H1 (cell line): ENCODE measurements around the gene ABCC10. TPM values are rescaled to one million over a fixed set of nuclear protein-coding genes. Genes with fewer than 3 reads are reported as not detected.

Source experiments
- CTCF ChIA-PET: fragments of 300-600 bp; sonication (Branson Sonifier 250); formaldehyde crosslinking; loops from one replicate; lab custom pipeline; 2021; ENCODE audit not compliant: partially characterized antibody; lab: Charles Lee
- POLR2A ChIA-PET: fragments of 300-600 bp; sonication (Branson Sonifier 250); formaldehyde crosslinking; loops from one replicate; lab custom pipeline; 2021; ENCODE audit warnings: inconsistent platforms; ENCODE audit not compliant: partially characterized antibody; lab: Charles Lee
- DNase-seq, 2 experiments: peaks; one replicate each; pipeline versions ENCODE4 v3.0.0 to v3.0.0-alpha.2; 2010 to 2022; ENCODE audit warnings: low spot score in 2 of 2, low read depth in 1 of 2, mixed read lengths in 1 of 2
- FAIRE-seq: peaks from 2 replicates; lab custom pipeline; 2011; peaks lifted over from hg19 to GRCh38; lab: Jason Lieb, UNC
- H2AFZ ChIP-seq: 2 replicates; pipeline ENCODE4 v1.8.1; 2012; ENCODE audit warnings: low read length, inconsistent platforms
- H2AK5ac ChIP-seq: 2 replicates; pipeline ENCODE4 v1.6.1; 2013; ENCODE audit warnings: low read depth, low read length
- H2BK120ac ChIP-seq: replicated peaks from 2 replicates; pipeline ENCODE3; 2013; ENCODE audit warnings: low read depth, low read length, inconsistent platforms
- H2BK12ac ChIP-seq: 2 replicates; pipeline ENCODE4 v1.6.1; 2013; ENCODE audit warnings: low read depth, low read length
- H2BK15ac ChIP-seq: 2 replicates; pipeline ENCODE4 v1.6.1; 2013; ENCODE audit warnings: low read length
- H2BK20ac ChIP-seq: 2 replicates; pipeline ENCODE4 v1.6.1; 2013; ENCODE audit warnings: low read length
- H2BK5ac ChIP-seq: 2 replicates; pipeline ENCODE4 v1.6.1; 2013; ENCODE audit warnings: low read depth, low read length
- H3K14ac ChIP-seq: 2 replicates; pipeline ENCODE4 v1.6.1; 2013; ENCODE audit warnings: inconsistent platforms; ENCODE audit not compliant: insufficient read length
- H3K18ac ChIP-seq: 2 replicates; pipeline ENCODE4 v1.6.1; 2013; ENCODE audit warnings: low read length; ENCODE audit errors: extremely low read depth
- H3K23ac ChIP-seq: 2 replicates; pipeline ENCODE4 v1.6.1; 2013; ENCODE audit warnings: inconsistent platforms; ENCODE audit not compliant: insufficient read length
- H3K23me2 ChIP-seq: 2 replicates; pipeline ENCODE4 v1.6.1; 2013; ENCODE audit warnings: low read depth, low read length
- H3K27ac ChIP-seq: 2 replicates; pipeline ENCODE4 v1.6.1; 2011; ENCODE audit warnings: low read depth, low read length, inconsistent platforms
- H3K27me3 ChIP-seq, 4 experiments: replicated peaks in 1 of 4; 1 replicate in 1 of 4; 2 replicates in 3 of 4; pipeline versions ENCODE4 v1.6.1 to v1.8.1; 2011 to 2013; ENCODE audit warnings: low read length in 3 of 4, mild to moderate bottlenecking in 3 of 4, inconsistent platforms in 2 of 4, mixed read lengths in 2 of 4, moderate library complexity in 1 of 4; ENCODE audit not compliant: control insufficient read depth in 3 of 4, insufficient read depth in 3 of 4; ENCODE audit errors: extremely low read depth in 1 of 4
- H3K36me3 ChIP-seq, 4 experiments: 2 replicates each; pipeline versions ENCODE4 v1.6.1 to v1.8.1; 2011 to 2013; ENCODE audit warnings: mild to moderate bottlenecking in 4 of 4, low read length in 3 of 4, moderate library complexity in 2 of 4, control low read depth in 1 of 4, inconsistent platforms in 1 of 4; ENCODE audit not compliant: insufficient read depth in 4 of 4, control insufficient read depth in 2 of 4
- H3K4ac ChIP-seq: replicated peaks from 2 replicates; pipeline ENCODE3; 2013; ENCODE audit warnings: low read length, low read depth, mixed read lengths, inconsistent platforms; ENCODE audit not compliant: insufficient read length
- H3K4me1 ChIP-seq, 4 experiments: replicated peaks in 1 of 4; 1 replicate in 1 of 4; 2 replicates in 3 of 4; pipeline versions ENCODE4 v1.6.1 to v1.8.1; 2011 to 2013; ENCODE audit warnings: low read length in 3 of 4, inconsistent platforms in 2 of 4, mixed read lengths in 1 of 4; ENCODE audit not compliant: insufficient read depth in 4 of 4, control insufficient read depth in 3 of 4
- H3K4me2 ChIP-seq, 2 experiments: 2 replicates each; pipeline versions ENCODE4 v1.6.1 to v1.8.1; 2011 to 2013; ENCODE audit warnings: low read depth in 2 of 2, low read length in 2 of 2, control low read depth in 1 of 2, inconsistent platforms in 1 of 2, mild to moderate bottlenecking in 1 of 2; ENCODE audit not compliant: insufficient read depth in 1 of 2
- H3K4me3 ChIP-seq, 4 experiments: fragments of 200-600, 300-600 bp in 1 of 4; sonication (generic), shearing (Covaris generic), sonication (Bioruptor Twin) in 1 of 4; 2 replicates each; pipeline versions ENCODE4 v1.5.1 to v1.8.1; 2011 to 2016; ENCODE audit warnings: low read length in 4 of 4, low read depth in 3 of 4, control low read depth in 2 of 4, inconsistent platforms in 2 of 4, mild to moderate bottlenecking in 2 of 4, mixed read lengths in 1 of 4, moderate library complexity in 1 of 4; ENCODE audit not compliant: insufficient read depth in 2 of 4; ENCODE audit errors: extremely low read depth in 1 of 4
- H3K56ac ChIP-seq: replicated peaks from 2 replicates; pipeline ENCODE3; 2013; ENCODE audit warnings: low read depth, mild to moderate bottlenecking, mixed read lengths, low read length, inconsistent platforms; ENCODE audit not compliant: insufficient read length
- H3K79me1 ChIP-seq: 2 replicates; pipeline ENCODE4 v1.6.1; 2013; ENCODE audit warnings: low read depth, low read length, control low read depth
- H3K79me2 ChIP-seq, 2 experiments: 2 replicates each; pipeline versions ENCODE4 v1.6.1 to v1.8.1; 2012 to 2013; ENCODE audit warnings: low read length in 2 of 2, mild to moderate bottlenecking in 2 of 2, inconsistent platforms in 1 of 2; ENCODE audit not compliant: insufficient read depth in 2 of 2, control insufficient read depth in 1 of 2
- H3K9ac ChIP-seq, 4 experiments: replicated peaks in 1 of 4; 1 replicate in 1 of 4; 2 replicates in 3 of 4; pipeline versions ENCODE4 v1.6.1 to v1.8.1; 2011 to 2013; ENCODE audit warnings: low read depth in 3 of 4, low read length in 3 of 4, control low read depth in 2 of 4, mild to moderate bottlenecking in 2 of 4, moderate library complexity in 2 of 4, inconsistent platforms in 1 of 4; ENCODE audit errors: extremely low read depth in 1 of 4
- H3K9me3 ChIP-seq, 2 experiments: 2 replicates each; pipeline versions ENCODE4 v1.6.1 to v1.8.1; 2012 to 2013; ENCODE audit warnings: mild to moderate bottlenecking in 2 of 2, moderate library complexity in 2 of 2, control low read depth in 1 of 2, inconsistent platforms in 1 of 2, low read depth in 1 of 2, low read length in 1 of 2, mixed read lengths in 1 of 2; ENCODE audit not compliant: insufficient read depth in 2 of 2
- H4K20me1 ChIP-seq, 2 experiments: replicated peaks in 1 of 2; 2 replicates each; pipeline versions ENCODE3 to v1.8.1; 2011 to 2013; ENCODE audit warnings: inconsistent platforms in 2 of 2, low read length in 2 of 2, mild to moderate bottlenecking in 1 of 2; ENCODE audit not compliant: insufficient read depth in 2 of 2, control insufficient read depth in 1 of 2
- H4K5ac ChIP-seq: 2 replicates; pipeline ENCODE4 v1.6.1; 2013; ENCODE audit warnings: low read length, low read depth, mixed read lengths, inconsistent platforms; ENCODE audit not compliant: insufficient read length
- H4K8ac ChIP-seq: 2 replicates; pipeline ENCODE4 v1.8.0; 2013; ENCODE audit warnings: mild to moderate bottlenecking, moderate library complexity, low read length, inconsistent platforms; ENCODE audit not compliant: insufficient read depth; ENCODE audit errors: extremely low read depth
- H4K91ac ChIP-seq: replicated peaks from 2 replicates; pipeline ENCODE3; 2013; ENCODE audit warnings: low read length, mixed read lengths, inconsistent platforms; ENCODE audit not compliant: insufficient read length
- BCL11A ChIP-seq, 2 experiments: IDR thresholded peaks; one replicate each; pipeline ENCODE4 v1.6.1; 2011; ENCODE audit warnings: low read depth in 2 of 2, low read length in 2 of 2, mild to moderate bottlenecking in 2 of 2
- CBX5 ChIP-seq: fragments of 300-800, 300-1000 bp; sonication (generic); IDR thresholded peaks from 2 replicates; pipeline ENCODE4 v1.7.1; 2016; ENCODE audit warnings: antibody characterized with exemption, low read length, low read depth
- WGBS, 2 experiments: shearing (Covaris generic) in 1 of 2; methylation state at CpG; one replicate each; pipeline versions ENCODE4 v1.1.6 to v1.1.7; 2013 to 2015; ENCODE audit warnings: low lambda C conversion rate in 2 of 2, mixed read lengths in 2 of 2, inconsistent platforms in 1 of 2, low coverage in 1 of 2, missing lambda C conversion rate in 1 of 2; ENCODE audit not compliant: insufficient replicate concordance in 2 of 2, insufficient coverage in 1 of 2, insufficient read length in 1 of 2; ENCODE audit errors: extremely low coverage in 1 of 2, missing lambda C conversion rate in 1 of 2; 5-methylcytosine and 5-hydroxymethylcytosine counted together
- polyA plus RNA-seq, 7 experiments: library from polyadenylated mRNA; depleted of rRNA in 3 of 7; stranded (reverse) in 5 of 7; unstranded in 2 of 7; fragments of >200 nt in 5 of 7; fragments of 200-250 nt in 2 of 7; gene quantifications; 1 replicate in 5 of 7; 2 replicates in 1 of 7; 4 replicates in 1 of 7; pipeline versions ENCODE4 v1.2.1 to v1.2.3, GENCODE V29; 2011 to 2013; ENCODE audit warnings: missing spikeins in 2 of 7, mixed read lengths in 2 of 7
- total RNA-seq: library from RNA; stranded (reverse); fragmentation: NEBNext Ultra II Directional; extraction: Animal tissue kit (Norgen Biotek cat#: 25700); gene quantifications from 2 replicates; pipeline ENCODE4 v1.2.1, GENCODE V29; 2021

ABCC10 gene
- total and polyA plus RNA-seq, 2 of the 8 experiments (the other 6 are each of a cell fraction or from before 2014, with no cell fraction given): 15.5 to 24.6 TPM

DNA sequence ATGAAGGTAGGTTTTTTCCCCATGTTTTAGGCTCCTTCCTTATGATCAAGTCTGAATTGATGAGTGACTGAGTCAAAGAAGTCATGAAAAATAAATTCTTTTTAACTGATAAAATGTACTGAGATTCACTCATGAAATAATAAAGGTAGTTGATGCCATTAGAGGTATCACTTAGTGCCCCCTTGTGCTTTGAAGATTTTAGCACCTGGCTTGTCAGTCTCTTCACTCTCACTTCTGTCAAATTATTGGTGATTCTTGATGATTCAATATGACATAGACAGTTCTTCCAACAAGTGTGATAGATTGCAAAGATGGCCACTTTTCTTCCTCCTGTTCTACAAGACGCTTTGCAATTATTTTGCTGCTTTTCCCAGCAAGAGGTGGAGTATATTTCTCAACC, 32.2 kb downstream of the ABCC10 start:
- no peak overlapping the region for H3K27ac ChIP-seq
- no peaks in the 10 kb centered on the region for H3K79me1 ChIP-seq
- no peak overlapping the region for H2BK15ac ChIP-seq
- FAIRE-seq (no peak), DNase-seq (no peak)
- H3K4me2 ChIP-seq: no peak overlapping the region
- 0 out of 7 replicates have a peak, but pooled peaks cover 0 to 2% (median 1%) of the 10 kb centered on the region in 4 experiments for H3K4me1 ChIP-seq
- no peak overlapping the region for H3K23ac ChIP-seq
- CTCF ChIA-PET: interaction anchor here (0.5 to 21.2 kb wide), 9 partner anchors 12 to 529 kb away, joined by 3 to 495 read pairs (median 4); partner anchors contain the start of genes ABCC10 and LRRC73
- no peaks in the 10 kb centered on the region for H3K9me3 ChIP-seq
- no peak overlapping the region for H3K14ac ChIP-seq
- H3K56ac ChIP-seq: no peak overlapping the region
- H4K5ac ChIP-seq: no peak overlapping the region
- no peak overlapping the region for H3K4ac ChIP-seq
- TF ChIP-seq CBX5 (no peak), BCL11A (IDR thresholded peaks at IDR 0.05; ENCODE audit: low read depth in 2 of 2, low read length in 2 of 2) (no peak)
- H3K18ac ChIP-seq: no peak overlapping the region
- H2BK120ac ChIP-seq: no peak overlapping the region
- H4K91ac ChIP-seq: no peak overlapping the region
- no peak overlapping the region for H2AK5ac ChIP-seq
- H4K20me1 ChIP-seq: no peaks in the 10 kb centered on the region
- H2BK12ac ChIP-seq: no peak overlapping the region
- H3K79me2 ChIP-seq: no peaks in the 10 kb centered on the region
- WGBS, 2 experiments: 75% methylated on average over 1 of the region's 1 CpG; no CpG with 5 or more reads in 1 of the 2 experiments
- no peak overlapping the region for H4K8ac ChIP-seq
- no peak overlapping the region for H2BK20ac ChIP-seq
- H3K4me3 ChIP-seq: no peak overlapping the region
- H2BK5ac ChIP-seq: no peak overlapping the region
- peaks cover 7 to 25% (median 19%) of the 10 kb centered on the region in 4 experiments for H3K27me3 ChIP-seq
- H3K9ac ChIP-seq: no peak overlapping the region
- H3K23me2 ChIP-seq: peaks cover 11% of the 10 kb centered on the region; the same call in 1 of the 2 replicates
- no peaks in the 10 kb centered on the region for H3K36me3 ChIP-seq
- no peak overlapping the region for H2AFZ ChIP-seq
- POLR2A ChIA-PET: interaction anchor here (0.8 to 2.3 kb wide), 4 partner anchors 12 to 93 kb away, joined by 3 to 6 read pairs (median 3); no protein-coding TSS in a partner anchor
